Trophoblast cell (in vitro differentiated cells and primary cell): ENCODE results near the gene COX6B2.

ENCODE experiments used
- DNase-seq, 2 donors: peaks; one replicate each; pipeline ENCODE4 v3.0.0-alpha.2; 2016
- H2AFZ ChIP-seq: 2 replicates; pipeline ENCODE4 v1.6.1; 2013; ENCODE audit warnings: low read length, moderate library complexity, mild to moderate bottlenecking; ENCODE audit not compliant: insufficient read depth, poor library complexity
- H2AK5ac ChIP-seq: 2 replicates; pipeline ENCODE4 v1.6.1; 2013; ENCODE audit warnings: mild to moderate bottlenecking, low read length
- H2BK120ac ChIP-seq: 2 replicates; pipeline ENCODE4 v1.6.1; 2013; ENCODE audit warnings: low read length, mild to moderate bottlenecking, moderate library complexity; ENCODE audit not compliant: insufficient read depth, poor library complexity
- H2BK12ac ChIP-seq: 2 replicates; pipeline ENCODE4 v1.6.1; 2013; ENCODE audit warnings: mild to moderate bottlenecking, low read length, moderate library complexity
- H2BK5ac ChIP-seq: 2 replicates; pipeline ENCODE4 v1.6.1; 2013; ENCODE audit warnings: low read length, low read depth, moderate library complexity, mild to moderate bottlenecking; ENCODE audit not compliant: poor library complexity
- H3K14ac ChIP-seq: 2 replicates; pipeline ENCODE4 v1.6.1; 2013; ENCODE audit warnings: mild to moderate bottlenecking, low read length
- H3K18ac ChIP-seq: 2 replicates; pipeline ENCODE4 v1.6.1; 2013; ENCODE audit warnings: mild to moderate bottlenecking, low read length
- H3K23ac ChIP-seq: 2 replicates; pipeline ENCODE4 v1.6.1; 2013; ENCODE audit warnings: low read length
- H3K27ac ChIP-seq: 2 replicates; pipeline ENCODE4 v1.5.1; 2013; ENCODE audit warnings: low read depth, mild to moderate bottlenecking, inconsistent platforms, low read length, moderate library complexity
- H3K27me3 ChIP-seq: 2 replicates; pipeline ENCODE4 v1.6.1; 2013; ENCODE audit warnings: inconsistent platforms, mild to moderate bottlenecking, low read length, moderate library complexity; ENCODE audit not compliant: insufficient read depth
- H3K36me3 ChIP-seq, 2 experiments: 1 replicate in 1 of 2; 2 replicates in 1 of 2; pipeline ENCODE4 v1.6.1; 2013; ENCODE audit warnings: low read length in 2 of 2, mild to moderate bottlenecking in 2 of 2, moderate library complexity in 1 of 2; ENCODE audit not compliant: insufficient read depth in 2 of 2, control insufficient read depth in 1 of 2
- H3K4ac ChIP-seq: 2 replicates; pipeline ENCODE4 v1.6.1; 2013; ENCODE audit warnings: low read depth, mild to moderate bottlenecking, low read length, moderate library complexity
- H3K4me1 ChIP-seq, 2 experiments: 1 replicate in 1 of 2; 2 replicates in 1 of 2; pipeline ENCODE4 v1.6.1; 2013; ENCODE audit warnings: low read length in 2 of 2, mild to moderate bottlenecking in 2 of 2, moderate library complexity in 1 of 2; ENCODE audit not compliant: insufficient read depth in 2 of 2, control insufficient read depth in 1 of 2
- H3K4me2 ChIP-seq: 2 replicates; pipeline ENCODE4 v1.6.1; 2013; ENCODE audit warnings: inconsistent platforms, mild to moderate bottlenecking, low read length, moderate library complexity
- H3K4me3 ChIP-seq: 2 replicates; pipeline ENCODE4 v1.5.1; 2013; ENCODE audit warnings: mild to moderate bottlenecking, low read depth, low read length, inconsistent platforms
- H3K79me1 ChIP-seq: one replicate; pipeline ENCODE4 v1.6.1; 2013; ENCODE audit warnings: low read length
- H3K79me2 ChIP-seq: 2 replicates; pipeline ENCODE4 v1.6.1; 2013; ENCODE audit warnings: low read length, mild to moderate bottlenecking; ENCODE audit not compliant: control insufficient read depth, insufficient read depth, poor library complexity
- H3K9ac ChIP-seq: 2 replicates; pipeline ENCODE4 v1.6.1; 2013; ENCODE audit warnings: mild to moderate bottlenecking, low read length
- H3K9me3 ChIP-seq: 2 replicates; pipeline ENCODE4 v1.6.1; 2013; ENCODE audit warnings: low read depth, mild to moderate bottlenecking, control low read depth, inconsistent platforms, low read length; ENCODE audit not compliant: insufficient read depth
- H4K12ac ChIP-seq: 2 replicates; pipeline ENCODE4 v1.6.1; 2013; ENCODE audit warnings: low read depth, mild to moderate bottlenecking, low read length, moderate library complexity
- H4K8ac ChIP-seq: 2 replicates; pipeline ENCODE4 v1.6.1; 2013; ENCODE audit warnings: low read depth, mild to moderate bottlenecking, low read length, moderate library complexity
- H4K91ac ChIP-seq: one replicate; pipeline ENCODE4 v1.6.1; 2013; ENCODE audit warnings: low read depth, mild to moderate bottlenecking, low read length, moderate library complexity
- WGBS: extraction: QIAGEN DNeasy Blood & Tissue Kit; methylation state at CpG from one replicate; pipeline ENCODE4 v1.1.7; 2013; ENCODE audit warnings: missing lambda C conversion rate; ENCODE audit not compliant: insufficient read length, insufficient coverage; ENCODE audit errors: extremely low coverage; 5-methylcytosine and 5-hydroxymethylcytosine counted together

The COX6B2 gene

DNA sequence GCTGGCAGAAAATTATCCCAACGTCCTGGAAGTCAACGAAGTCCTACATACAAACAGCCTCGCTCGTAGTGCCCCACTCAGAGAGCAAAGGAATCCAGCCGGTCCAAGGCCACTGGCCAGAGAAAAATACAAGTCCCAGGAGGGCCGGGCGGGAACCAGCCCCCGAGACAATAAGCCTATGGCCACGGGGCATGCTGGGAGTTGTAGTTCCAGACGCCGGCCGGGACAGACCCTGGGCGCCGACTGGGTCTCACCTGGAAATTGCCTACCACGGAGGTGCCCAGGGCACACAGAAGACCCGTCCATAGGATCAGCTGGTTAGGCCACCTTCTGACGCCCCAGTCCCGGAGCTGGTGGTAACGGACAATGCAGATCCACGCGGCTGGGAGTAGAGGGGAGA is 34.7 kb downstream of the COX6B2 start:
- Histone ChIP-seq H3K4me1 (peaks cover 0 to 6% of the 10 kb centered on the region in 2 experiments), H4K91ac (peak overlapping the region; percentile 78), H2BK5ac (no peak overlapping the region), H3K4ac (no peak overlapping the region), H3K9me3 (no peaks in the 10 kb centered on the region), H3K36me3 (no peaks in the 10 kb centered on the region), H3K27me3 (no peaks in the 10 kb centered on the region), H3K18ac (no peak overlapping the region), H2AK5ac (no peak overlapping the region), H2AFZ (peak overlapping the region; percentile 97), H3K4me2 (peak overlapping the region; percentile 65), H2BK12ac (no peak overlapping the region), H3K4me3 (no peak overlapping the region), H3K79me2 (no peaks in the 10 kb centered on the region), H3K23ac (no peak overlapping the region), H3K9ac (no peak overlapping the region), H4K12ac (peak overlapping the region; percentile 81), H3K27ac (no peak overlapping the region), H3K79me1 (peaks cover 3% of the 10 kb centered on the region), H3K14ac (peak overlapping the region; percentile 73), H4K8ac (peak overlapping the region; percentile 77), H2BK120ac (no peak overlapping the region)
- no CpG with 5 or more reads among the region's 21 CpGs for WGBS
- peak; percentile 45 to 76 for DNase-seq

DNA sequence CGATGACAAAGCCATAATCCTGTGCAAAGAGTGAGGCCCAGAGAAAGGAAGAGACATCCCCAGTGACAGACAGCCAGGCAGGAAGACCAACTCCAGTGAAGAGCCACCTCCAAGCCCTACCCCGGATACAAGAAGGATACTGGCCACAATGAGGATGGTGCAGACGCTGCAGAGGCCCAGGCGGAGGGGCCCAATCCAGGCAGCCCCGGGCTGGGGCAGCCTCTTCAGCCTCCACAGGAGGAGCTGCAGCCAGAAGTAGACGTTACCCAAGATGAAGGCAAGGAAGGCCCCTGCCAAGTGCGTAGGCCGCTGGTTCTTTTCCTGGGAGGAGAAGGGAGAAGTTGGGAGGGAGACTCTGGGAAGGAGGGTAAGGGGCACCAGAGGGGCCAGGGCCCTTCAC is 37.9 kb downstream of the COX6B2 start:
- H2BK12ac ChIP-seq, result no peak overlapping the region
- no peak overlapping the region for H3K23ac ChIP-seq
- WGBS, result no CpG with 5 or more reads among the region's 8 CpGs
- H2BK5ac ChIP-seq, result no peak overlapping the region
- no peak overlapping the region for H4K12ac ChIP-seq
- H2AK5ac ChIP-seq, result no peak overlapping the region
- H3K4me3 ChIP-seq, result no peak overlapping the region
- H3K9ac ChIP-seq, result no peak overlapping the region
- DNase-seq, result no peak
- H4K8ac ChIP-seq, result no peak overlapping the region
- no peak overlapping the region for H4K91ac ChIP-seq
- no peak overlapping the region for H2BK120ac ChIP-seq
- no peaks in the 10 kb centered on the region for H3K9me3 ChIP-seq
- no peak overlapping the region for H3K14ac ChIP-seq
- peaks cover 0 to 5% of the 10 kb centered on the region in 2 experiments for H3K36me3 ChIP-seq
- no peak overlapping the region for H2AFZ ChIP-seq
- peaks cover 2 to 6% of the 10 kb centered on the region in 2 experiments for H3K4me1 ChIP-seq
- peaks cover 3% of the 10 kb centered on the region for H3K79me1 ChIP-seq
- no peak overlapping the region for H3K27ac ChIP-seq
- no peak overlapping the region for H3K4me2 ChIP-seq
- H3K79me2 ChIP-seq, result no peaks in the 10 kb centered on the region
- no peak overlapping the region for H3K4ac ChIP-seq
- no peaks in the 10 kb centered on the region for H3K27me3 ChIP-seq
- no peak overlapping the region for H3K18ac ChIP-seq

DNA sequence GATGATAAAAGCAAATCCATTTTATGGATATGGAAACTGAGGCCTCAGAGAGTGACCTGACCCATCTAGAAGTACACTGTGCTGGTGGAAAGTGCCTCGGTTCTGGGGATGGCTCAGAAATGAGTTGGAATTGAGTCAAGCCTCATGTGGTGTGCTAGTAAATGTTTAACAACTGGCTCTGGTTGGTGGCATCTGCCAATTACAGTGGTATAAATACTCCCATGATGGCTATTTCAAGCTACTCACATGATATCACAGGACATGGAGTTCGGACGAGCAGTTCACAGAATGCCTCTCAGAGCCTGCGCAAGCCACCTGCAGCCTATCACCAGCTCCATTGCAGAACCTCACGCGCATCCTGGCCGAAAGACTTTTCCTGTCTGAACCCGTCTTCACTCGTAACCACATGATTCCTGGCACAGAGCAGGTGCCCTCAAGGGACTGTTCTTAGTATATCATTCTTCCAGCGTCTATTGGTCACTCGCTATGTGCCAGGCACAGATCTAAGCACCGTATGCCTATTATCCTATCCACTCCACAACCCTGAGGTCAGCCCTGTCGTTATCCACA is 38.5 kb downstream of the COX6B2 start:
- peaks cover 2 to 6% of the 10 kb centered on the region in 2 experiments for H3K4me1 ChIP-seq
- no peak overlapping the region for H3K9ac ChIP-seq
- no peak overlapping the region for H3K23ac ChIP-seq
- H3K27ac ChIP-seq, result no peak overlapping the region
- peaks cover 0 to 5% of the 10 kb centered on the region in 2 experiments for H3K36me3 ChIP-seq
- H3K27me3 ChIP-seq, result no peaks in the 10 kb centered on the region
- no peak overlapping the region for H2AFZ ChIP-seq
- no peaks in the 10 kb centered on the region for H3K79me2 ChIP-seq
- H3K14ac ChIP-seq, result no peak overlapping the region
- H2BK5ac ChIP-seq, result no peak overlapping the region
- H2BK120ac ChIP-seq, result no peak overlapping the region
- H4K8ac ChIP-seq, result no peak overlapping the region
- no peak overlapping the region for H3K4me2 ChIP-seq
- H3K18ac ChIP-seq, result no peak overlapping the region
- H3K4me3 ChIP-seq, result no peak overlapping the region
- DNase-seq, result no peak
- H3K4ac ChIP-seq, result no peak overlapping the region
- WGBS, result no CpG with 5 or more reads among the region's 13 CpGs
- no peak overlapping the region for H4K91ac ChIP-seq
- H2AK5ac ChIP-seq, result no peak overlapping the region
- no peak overlapping the region for H2BK12ac ChIP-seq
- peaks cover 3% of the 10 kb centered on the region for H3K79me1 ChIP-seq
- H4K12ac ChIP-seq, result no peak overlapping the region
- H3K9me3 ChIP-seq, result no peaks in the 10 kb centered on the region

DNA sequence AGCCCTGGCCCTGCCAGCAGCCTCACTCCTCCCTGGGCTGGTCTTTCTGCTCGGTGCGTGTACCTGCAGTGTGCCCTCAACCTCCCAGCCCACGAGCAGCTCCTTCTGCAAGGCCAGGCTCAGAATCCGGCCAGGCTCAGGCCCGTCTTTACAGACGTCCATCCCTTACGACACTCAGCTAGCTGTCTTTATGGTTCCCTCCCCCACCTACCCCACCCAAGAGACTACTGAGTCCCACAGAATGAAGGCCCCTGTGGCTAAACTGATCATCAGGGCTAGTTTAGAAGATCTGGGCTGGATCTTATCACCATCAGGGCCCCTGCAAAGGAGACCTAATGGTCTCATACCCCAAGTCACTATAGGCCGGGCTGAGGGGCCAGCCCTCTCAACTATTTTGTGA is 40.1 kb downstream of the COX6B2 start:
- Histone ChIP-seq H3K23ac (no peak overlapping the region), H2BK12ac (no peak overlapping the region), H3K79me1 (no peaks in the 10 kb centered on the region), H2BK120ac (no peak overlapping the region), H3K4me1 (peaks cover 2% of the 10 kb centered on the region in 2 experiments), H4K8ac (no peak overlapping the region), H3K4me3 (no peak overlapping the region), H3K27ac (no peak overlapping the region), H3K27me3 (no peaks in the 10 kb centered on the region), H2AFZ (no peak overlapping the region), H4K91ac (no peak overlapping the region), H4K12ac (no peak overlapping the region), H3K4me2 (no peak overlapping the region), H3K9me3 (no peaks in the 10 kb centered on the region), H3K4ac (no peak overlapping the region), H3K79me2 (no peaks in the 10 kb centered on the region), H2BK5ac (no peak overlapping the region), H3K18ac (no peak overlapping the region), H2AK5ac (no peak overlapping the region), H3K36me3 (peaks cover under 1 to 12% of the 10 kb centered on the region in 2 experiments), H3K14ac (no peak overlapping the region), H3K9ac (no peak overlapping the region)
- no CpG with 5 or more reads among the region's 8 CpGs for WGBS
- DNase-seq, result no peak
